Gastroesophageal sphincter (tissue), 4 donors: Measurements from ENCODE around the gene LDHAL6B. TPM values are rescaled to one million over a fixed set of nuclear protein-coding genes. Genes with fewer than 3 reads are reported as not detected.

Experiments used
- ATAC-seq: fragments of 150-250 bp; one replicate; pipeline ENCODE4 v1.9.1; 2016; ENCODE audit warnings: mild to moderate bottlenecking, moderate library complexity
- H3K27ac ChIP-seq, 4 donors: fragments of 200-600 bp; sonication (generic) in 3 of 4; 1 replicate in 3 of 4; 2 replicates in 1 of 4; pipeline ENCODE4 v1.5.1; 2016 to 2019
- H3K27me3 ChIP-seq: fragments of 200-600 bp; sonication (generic); one replicate; pipeline ENCODE4 v1.5.1; 2019
- H3K36me3 ChIP-seq, 2 donors: fragments of 200-600 bp; sonication (generic); one replicate each; pipeline ENCODE4 v1.5.1; 2019; ENCODE audit warnings: control low read depth in 1 of 2
- H3K4me1 ChIP-seq, 3 donors: fragments of 200-600 bp; sonication (generic); 1 replicate in 2 of 3; 2 replicates in 1 of 3; pipeline ENCODE4 v1.5.1; 2016 to 2019; ENCODE audit warnings: control low read depth in 2 of 3
- H3K4me3 ChIP-seq, 2 donors: fragments of 200-600 bp; sonication (generic); one replicate each; pipeline ENCODE4 v1.5.1; 2019; ENCODE audit warnings: mild to moderate bottlenecking in 1 of 2, moderate library complexity in 1 of 2
- H3K9me3 ChIP-seq, 3 donors: fragments of 200-600 bp; sonication (generic); one replicate each; pipeline ENCODE4 v1.5.1; 2017 to 2019; ENCODE audit warnings: control low read depth in 2 of 3
- CTCF ChIP-seq, 4 experiments: fragments of 200-600 bp in 2 of 4; fragments of 450-650 bp in 2 of 4; sonication (generic) in 1 of 4; IDR thresholded peaks; one replicate each; pipeline ENCODE4 v1.5.1; 2017 to 2019; ENCODE audit warnings: antibody characterized with exemption in 4 of 4, mild to moderate bottlenecking in 2 of 4, moderate library complexity in 2 of 4
- EP300 ChIP-seq: sonication (generic); formaldehyde crosslinking; IDR thresholded peaks from one replicate; pipeline ENCODE4 v1.6.1; 2017; ENCODE audit warnings: antibody characterized with exemption, mild to moderate bottlenecking
- POLR2A ChIP-seq, 2 donors: fragments of 450-650 bp; IDR thresholded peaks; one replicate each; pipeline ENCODE4 v1.6.1; 2017; ENCODE audit warnings: antibody characterized with exemption in 2 of 2, mild to moderate bottlenecking in 2 of 2, moderate library complexity in 1 of 2
- POLR2AphosphoS5 ChIP-seq: sonication (generic); formaldehyde crosslinking; IDR thresholded peaks from one replicate; pipeline ENCODE4 v1.6.1; 2017; ENCODE audit warnings: antibody characterized with exemption
- WGBS, 2 donors: methylation state at CpG; one replicate each; pipeline ENCODE4 v1.1.5; 2018; ENCODE audit warnings: low coverage in 1 of 2; 5-methylcytosine and 5-hydroxymethylcytosine counted together
- small RNA-seq, 4 donors: library from RNA; depleted of rRNA; stranded (forward); fragments of <200 nt; gene quantifications; one replicate each; pipeline ENCODE3, GENCODE V24; 2016
- total RNA-seq, 4 donors: library from RNA; depleted of rRNA; stranded (reverse); fragments of >200 nt; gene quantifications; one replicate each; pipeline ENCODE4 v1.1.0, GENCODE V29; 2016

The LDHAL6B gene
- total RNA-seq, 4 donors from 2014 or later: 0.54 TPM; not detected in 3

- H3K27me3 ChIP-seq: no peaks in the 10 kb centered on the region
- no peak overlapping the region for H3K27ac ChIP-seq
- H3K4me3 ChIP-seq: no peak overlapping the region
- TF ChIP-seq POLR2AphosphoS5 (no peak), EP300 (no peak), POLR2A (IDR thresholded peaks at IDR 0.05) (no peak), CTCF (IDR thresholded peaks at IDR 0.05) (no peak)
- no peaks in the 10 kb centered on the region for H3K4me1 ChIP-seq
- ATAC-seq: no peak
- H3K9me3 ChIP-seq: no peaks in the 10 kb centered on the region
- H3K36me3 ChIP-seq: peaks cover 0 to 33% of the 10 kb centered on the region in 2 donors
- 76 to 80% methylated on average over 6 to 8 of the region's 8 CpGs for WGBS, 2 donors
Measured at GRCh38 chr15:59256482-59256881, 49.8 kb downstream of the LDHAL6B start.

- H3K9me3 ChIP-seq: no peaks in the 10 kb centered on the region
- H3K36me3 ChIP-seq: peaks cover 0 to 38% of the 10 kb centered on the region in 2 donors
- H3K27ac ChIP-seq: no peak overlapping the region
- no peaks in the 10 kb centered on the region for H3K27me3 ChIP-seq
- 73 to 100% methylated on average over 3 to 4 of the region's 4 CpGs for WGBS, 2 donors
- no peak for ATAC-seq
- TF ChIP-seq EP300 (no peak), POLR2A (IDR thresholded peaks at IDR 0.05) (no peak), POLR2AphosphoS5 (no peak), CTCF (IDR thresholded peaks at IDR 0.05) (no peak)
- H3K4me1 ChIP-seq: no peaks in the 10 kb centered on the region
- no peak overlapping the region for H3K4me3 ChIP-seq
Measured at GRCh38 chr15:59257140-59257539, 50.5 kb downstream of the LDHAL6B start.

Small RNA genes lying within 50 kb of the gene (small RNA-seq; reads per million reads assigned to genes)
- gene MIR2116 (0.37 to 4.9 (median 1.0) reads per million in 4 donors), gene RNU4-80P (0 reads per million in 4 donors)

Other genes starting within 250 kb of the LDHAL6B start
- 10 to 100 TPM; 17.5 to 20.4 (median 18.5) TPM for gene RNF111, start 219.2 kb upstream of the LDHAL6B start, total RNA-seq
- gene CCNB2, start 101.7 kb upstream of the LDHAL6B start, total RNA-seq: 1 to 10 TPM in 1 of 4 donors, under 1 TPM in 2, not detected in 1; 0.46 to 5.1 (median 0.93) TPM
- gene MYO1E, start 166.0 kb downstream of the LDHAL6B start, total RNA-seq: 10 to 100 TPM; 49.7 to 76.1 (median 65.6) TPM
- 1 to 10 TPM in 2 of 4 donors, under 1 TPM in 2; 0.15 to 1.3 (median 0.68) TPM for gene FAM81A, start 231.3 kb downstream of the LDHAL6B start, total RNA-seq